ENCODE measurements around the gene AAMDC.
"Not testable (repeated sequence)": the region's sequence is repeated elsewhere in the genome, so short reads cannot be mapped to it uniquely, and the experiment has no call there.

- not testable (repeated sequence) for TF ChIP-seq POLR2A, EP300 (IDR thresholded peaks at IDR 0.05)
Measured at GRCh38 chr11:77857906-77858457, 37.0 kb downstream of the AAMDC start.
